Activated CD4-positive, alpha-beta T cell treated with anti-CD3 and anti-CD28 coated beads, Interleukin-2, Interleukin-4, amounts not matched to agents 100 ng/mL and 50 ng/mL, durations not matched to agents 16 hours and 8 hours (primary cell): ENCODE measurements around the gene ANKFN1.
"Not testable (repeated sequence)": the region's sequence is repeated elsewhere in the genome, so short reads cannot be mapped to it uniquely, and the experiment has no call there.

Experiments used
- DNase-seq: peaks from one replicate; pipeline ENCODE4 v3.0.0-alpha.2; 2020; ENCODE audit warnings: low spot score

Gene ANKFN1

DNA sequence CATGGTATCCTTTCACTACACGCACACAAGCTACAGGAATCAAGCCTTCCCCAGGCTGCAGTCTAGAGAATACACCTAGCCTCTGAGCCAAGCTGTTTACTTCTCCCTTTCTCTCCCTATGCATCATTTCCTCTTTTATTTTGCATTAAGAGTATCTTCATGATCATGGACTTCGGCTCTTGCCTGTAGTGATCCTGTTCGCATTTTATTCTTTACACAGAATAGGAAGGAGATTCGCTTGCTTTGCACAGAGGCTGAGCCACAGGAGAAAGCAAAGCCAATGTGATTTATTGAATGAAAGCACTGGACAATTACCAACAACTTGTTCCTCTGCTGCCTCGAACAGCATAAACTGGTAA is 172.7 kb downstream of the ANKFN1 start:
- no peak for DNase-seq

DNA sequence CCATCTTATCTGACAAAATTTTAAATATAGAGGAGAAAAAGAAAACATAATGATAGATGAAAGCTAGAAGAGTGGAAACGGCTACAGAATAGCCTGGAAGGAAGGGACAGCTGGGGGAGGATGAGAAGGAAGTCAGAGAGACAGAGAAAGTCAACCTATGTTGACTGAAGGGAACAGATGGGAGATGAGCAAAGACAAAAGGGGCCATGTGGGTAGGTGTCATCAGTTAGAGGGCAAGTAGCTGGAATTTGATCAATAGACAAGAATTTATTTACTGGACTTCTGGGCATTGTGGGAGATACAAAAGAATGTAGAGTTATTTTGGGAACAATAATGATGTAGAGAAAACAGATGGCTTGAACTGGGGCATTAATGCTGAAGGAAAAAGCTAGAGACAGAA is 194.4 kb downstream of the ANKFN1 start:
- DNase-seq: no peak

GRCh38 chr17:56350592-56350991 is 197.3 kb downstream of the ANKFN1 start:
- no peak for DNase-seq

GRCh38 chr17:56351675-56352074 is 198.4 kb downstream of the ANKFN1 start:
- no peak for DNase-seq

DNA sequence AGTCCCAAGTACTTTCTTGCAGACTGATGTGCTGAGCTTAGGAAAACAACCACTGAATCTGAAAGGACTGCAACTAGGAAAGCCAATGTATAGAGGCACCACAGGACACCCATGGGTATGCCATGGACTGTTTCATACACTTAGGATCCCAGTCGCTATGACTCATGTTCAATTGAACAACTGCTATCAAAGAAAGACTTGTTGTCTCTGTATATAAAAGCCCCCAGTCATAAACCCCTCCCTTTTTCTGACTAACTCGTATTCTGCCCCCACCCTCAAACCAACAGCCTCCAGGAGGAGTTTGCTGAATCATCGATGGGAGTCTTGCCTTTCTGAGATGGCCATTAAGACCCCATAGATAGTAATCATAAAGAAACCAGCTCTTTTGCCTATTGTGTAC is 205.4 kb downstream of the ANKFN1 start:
- no peak for DNase-seq

DNA sequence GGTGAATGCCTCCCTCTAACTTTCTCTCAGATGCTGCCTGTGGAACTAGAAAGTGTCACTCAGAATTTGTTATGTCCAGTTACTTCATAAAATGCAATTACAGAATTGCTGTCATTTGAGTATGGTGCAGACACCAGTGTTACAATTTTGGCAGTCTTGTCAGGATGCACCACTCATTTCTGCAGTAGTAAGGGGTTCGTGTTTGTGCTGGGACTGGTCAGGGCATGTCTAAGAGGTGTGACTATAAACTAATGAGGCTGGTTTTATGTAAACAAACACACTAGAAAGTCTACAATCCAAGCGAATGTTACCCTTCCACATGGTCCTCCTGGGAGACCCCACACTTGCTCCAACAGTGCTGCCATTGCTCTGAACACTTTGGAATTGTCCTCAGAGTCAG is 206.2 kb downstream of the ANKFN1 start:
- no peak for DNase-seq

DNA sequence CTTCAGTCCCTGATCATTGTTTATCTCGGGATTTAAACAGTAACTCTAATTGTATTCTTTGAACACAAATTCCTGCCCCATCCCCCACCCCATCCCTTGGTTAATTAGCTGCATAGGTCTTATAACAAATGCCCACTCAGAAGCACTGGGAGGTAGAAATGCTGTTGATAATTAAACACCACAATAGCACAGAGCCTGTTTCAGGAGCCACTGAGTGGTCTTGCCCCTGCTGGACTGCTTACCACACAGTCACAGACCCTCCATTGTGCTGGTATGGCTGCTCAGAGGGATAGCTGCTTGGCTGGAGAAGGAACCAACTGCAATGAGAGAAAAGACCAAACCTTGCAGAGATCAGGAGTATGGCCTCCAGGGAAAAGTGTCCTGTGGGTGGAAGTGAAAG is 214.1 kb downstream of the ANKFN1 start:
- DNase-seq: no peak

GRCh38 chr17:56373981-56374833 is 220.9 kb downstream of the ANKFN1 start:
- DNase-seq: no peak

DNA sequence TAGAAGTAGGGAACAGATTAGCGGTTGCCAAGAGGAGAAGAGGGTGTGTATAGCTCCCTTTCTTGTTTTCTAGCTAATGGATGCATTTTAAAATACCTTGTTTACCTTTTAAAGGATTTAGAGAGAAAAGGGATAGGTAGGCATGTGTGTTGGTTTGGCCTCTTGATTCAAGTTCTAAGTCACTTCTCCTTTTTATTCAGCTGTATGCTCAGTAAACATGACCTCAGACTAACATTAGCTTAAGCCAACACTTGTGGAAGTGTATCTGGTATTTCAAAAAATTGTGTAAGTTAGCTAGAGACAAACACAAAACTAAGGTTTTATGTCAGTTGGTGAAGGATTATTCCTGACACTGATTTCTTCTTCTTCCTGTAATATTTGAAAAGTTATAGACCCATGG is 236.1 kb downstream of the ANKFN1 start:
- no peak for DNase-seq

- DNase-seq: no peak
Measured at GRCh38 chr17:56392321-56392720, 239.0 kb downstream of the ANKFN1 start.

DNA sequence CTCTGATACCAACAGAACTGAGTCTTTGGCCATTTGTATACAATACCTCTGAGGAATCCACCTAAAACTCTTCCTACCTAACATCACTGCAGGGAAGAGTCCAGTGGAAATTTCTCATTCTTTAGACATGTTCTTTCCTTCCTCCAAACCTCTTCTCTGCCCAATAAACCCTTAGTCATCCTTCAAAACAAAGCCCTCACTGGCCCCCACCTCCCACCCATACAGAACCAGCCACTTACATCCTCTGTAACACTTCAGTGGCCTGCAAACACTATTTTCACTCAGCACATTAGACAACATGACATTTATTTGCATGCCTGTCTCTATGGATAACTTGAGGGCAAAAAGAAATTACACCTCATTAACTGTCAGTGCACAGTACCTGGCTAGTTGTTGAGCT is 239.9 kb downstream of the ANKFN1 start:
- DNase-seq: no peak

- no peak for DNase-seq
Measured at GRCh38 chr17:56395787-56396186, 242.5 kb downstream of the ANKFN1 start.

DNA sequence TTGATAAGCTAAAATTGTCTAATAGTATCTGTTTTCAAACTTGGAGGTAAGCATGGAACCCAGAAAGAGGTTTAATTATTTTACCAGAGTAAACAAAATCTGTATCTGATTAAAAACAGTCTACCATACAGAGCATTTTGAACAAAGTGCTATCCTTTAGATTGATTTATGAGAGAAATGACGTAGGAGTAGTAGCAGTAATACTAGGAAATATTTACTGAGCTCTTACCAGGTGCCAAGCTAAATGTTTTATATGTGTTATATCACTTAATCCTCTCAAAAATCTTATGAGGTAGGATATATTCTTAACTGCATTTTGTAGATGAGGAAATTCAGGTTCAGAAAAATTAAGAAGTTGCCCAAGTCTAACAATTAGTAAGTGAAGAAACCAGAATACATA is 253.8 kb downstream of the ANKFN1 start:
- DNase-seq: no peak

DNA sequence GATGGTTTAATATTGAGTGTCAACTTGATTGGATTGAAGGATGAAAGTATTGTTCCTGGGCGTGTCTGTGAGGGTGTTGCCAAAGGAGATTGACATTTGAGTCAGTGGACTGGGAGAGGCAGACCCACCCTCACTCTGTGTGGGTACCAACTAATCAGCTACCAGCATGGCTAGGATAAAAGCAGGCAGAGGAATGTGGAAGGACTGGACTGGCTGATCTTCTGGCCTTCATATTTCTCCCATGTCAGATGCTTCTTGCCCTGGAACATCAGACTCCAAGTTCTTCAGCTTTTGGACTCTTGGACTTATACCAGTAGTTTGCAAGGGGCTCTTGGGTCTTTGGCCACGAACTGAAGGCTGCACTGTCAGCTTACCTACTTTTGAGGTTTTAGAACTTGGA is 259.1 kb downstream of the ANKFN1 start:
- not testable (repeated sequence) for DNase-seq

DNA sequence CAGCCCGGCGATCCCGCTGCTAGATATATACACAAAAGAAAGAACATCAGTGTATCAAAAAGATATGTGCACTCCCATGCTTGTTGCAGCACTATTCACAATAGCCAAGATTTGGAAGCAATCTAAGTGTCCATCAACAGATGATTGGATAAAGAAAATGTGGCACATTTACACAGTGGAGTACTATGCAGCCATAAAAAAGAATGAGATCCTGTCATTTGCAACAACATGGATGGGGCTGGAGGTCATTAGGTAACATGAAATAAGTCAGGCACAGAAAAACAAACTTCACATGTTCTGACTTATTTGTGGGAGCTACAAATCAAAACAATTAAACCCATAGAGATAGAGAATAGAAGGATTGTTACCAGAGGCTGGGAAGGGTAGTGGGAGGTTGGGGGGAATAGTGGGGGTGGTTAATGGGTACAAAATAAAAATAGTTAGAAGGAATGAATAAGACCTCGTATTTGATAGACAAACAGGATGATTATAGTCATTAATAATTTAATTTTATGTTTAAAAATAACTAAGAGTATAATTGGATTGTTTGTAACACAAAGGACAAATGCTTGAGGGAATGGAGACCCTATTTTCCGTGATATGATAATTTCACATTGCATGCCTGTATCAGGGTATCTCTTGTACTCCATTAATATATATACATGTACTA is 263.5 kb downstream of the ANKFN1 start:
- DNase-seq: no peak

- DNase-seq: no peak
Measured at GRCh38 chr17:56424005-56424404, 270.7 kb downstream of the ANKFN1 start.

- DNase-seq: no peak
Measured at GRCh38 chr17:56424543-56425044, 271.3 kb downstream of the ANKFN1 start.

DNA sequence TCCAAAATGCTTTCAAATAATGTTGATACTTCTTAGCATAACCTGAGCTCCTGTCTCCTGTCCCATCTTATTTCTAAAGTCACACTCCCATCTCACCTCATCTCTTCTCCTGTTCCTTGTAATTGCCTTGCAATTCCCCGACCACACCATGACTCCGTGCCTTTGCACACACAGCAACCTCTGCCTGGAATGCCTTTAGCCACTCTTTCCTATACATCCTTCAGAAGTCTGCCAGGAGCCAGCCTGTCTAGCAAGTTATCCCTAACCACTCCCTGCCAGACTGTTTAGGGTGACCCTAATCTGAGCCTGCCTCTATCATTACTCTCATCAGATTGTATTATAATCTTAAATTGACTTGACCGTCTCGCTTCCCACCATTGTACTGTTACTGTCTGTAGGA is 272.2 kb downstream of the ANKFN1 start:
- no peak for DNase-seq

GRCh38 chr17:56426901-56427300 is 273.6 kb downstream of the ANKFN1 start:
- DNase-seq: no peak

DNA sequence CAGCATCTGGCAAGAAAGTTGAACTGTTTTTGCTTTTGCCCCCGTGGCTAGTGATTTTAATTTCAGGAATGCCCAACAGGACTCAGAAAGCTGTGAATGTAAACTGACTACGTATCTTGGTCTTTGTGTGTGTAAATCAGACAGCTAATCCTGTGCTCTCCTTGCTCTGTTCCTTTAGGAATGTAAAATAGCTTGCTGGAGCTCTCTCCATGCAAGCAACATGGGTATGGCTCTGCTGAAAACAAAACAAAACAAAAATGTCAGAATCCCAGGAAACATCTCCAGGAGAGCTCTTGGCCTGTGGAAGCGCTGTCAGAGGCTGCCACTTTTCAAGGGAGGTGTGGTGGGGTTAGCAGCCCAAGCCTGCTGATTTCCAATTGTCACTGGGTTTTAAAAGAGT is 278.5 kb downstream of the ANKFN1 start:
- DNase-seq: no peak

GRCh38 chr17:56432443-56432842 is 279.2 kb downstream of the ANKFN1 start:
- DNase-seq: no peak

- DNase-seq: no peak
Measured at GRCh38 chr17:56434610-56435009, 281.3 kb downstream of the ANKFN1 start.

- no peak for DNase-seq
Measured at GRCh38 chr17:56436142-56436541, 282.9 kb downstream of the ANKFN1 start.

DNA sequence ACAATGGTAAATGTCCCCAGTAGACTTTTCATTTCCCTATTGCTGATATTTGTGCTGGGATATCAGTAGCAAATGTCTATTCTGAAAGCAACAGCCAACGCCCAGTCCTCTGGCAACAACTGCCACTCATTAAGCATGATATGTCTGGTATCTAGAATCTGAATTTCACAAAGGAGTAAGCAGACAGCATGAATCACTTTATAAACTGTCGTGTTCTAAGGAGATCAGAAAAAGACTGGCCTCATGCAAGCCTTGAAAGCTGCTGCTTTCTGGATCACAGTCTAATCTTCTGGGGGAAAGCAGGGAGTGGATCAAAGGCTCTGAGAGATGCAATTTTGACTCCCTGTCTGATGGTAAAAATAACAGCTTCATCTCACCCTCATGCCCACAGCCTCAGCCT is 287.1 kb downstream of the ANKFN1 start:
- DNase-seq: no peak
